GM12878 (cell line): ENCODE measurements around the gene MRPL33. TPM values are rescaled to one million over a fixed set of nuclear protein-coding genes. Genes with fewer than 3 reads are reported as not detected.

Source experiments
- ATAC-seq: fragments of 200-7000 bp; cut with Tn5 transposase; 3 replicates; pipeline ENCODE4 v1.9.1; 2020; ENCODE audit warnings: mild to moderate bottlenecking, moderate library complexity
- BruUV-seq: library from RNA; stranded (reverse); fragments of 400-500 nt; replicated peaks from 2 replicates; lab custom pipeline; 2021; lab: Mats Ljungman, UMichigan
- CTCF ChIA-PET: fragments of 300-600 bp; sonication (Branson Sonifier 250); formaldehyde crosslinking; extraction: SDS; loops from one replicate; lab custom pipeline; 2021; ENCODE audit warnings: inconsistent platforms; lab: Yijun Ruan, JAX
- POLR2A ChIA-PET: fragments of 350-600 bp; formaldehyde crosslinking; extraction: SDS; loops from one replicate; lab custom pipeline; 2021; ENCODE audit warnings: inconsistent platforms; lab: Charles Lee
- RAD21 ChIA-PET: fragments of 300-600 bp; sonication (Branson Sonifier 250); formaldehyde crosslinking; loops from one replicate; lab custom pipeline; 2023; ENCODE audit warnings: antibody characterized with exemption; ENCODE audit not compliant: unreplicated experiment; lab: Charles Lee
- SMC1A ChIA-PET: fragments of 300-600 bp; sonication (Branson Sonifier 250); formaldehyde crosslinking; loops from one replicate; lab custom pipeline; 2023; ENCODE audit not compliant: unreplicated experiment, uncharacterized antibody; lab: Charles Lee
- DNase-seq: peaks from one replicate; pipeline ENCODE4 v3.0.0-alpha.2; 2011; ENCODE audit warnings: low read depth, low spot score
- FAIRE-seq: peaks from 3 replicates; lab custom pipeline; 2011; peaks lifted over from hg19 to GRCh38; lab: Jason Lieb, UNC
- H2AFZ ChIP-seq: 2 replicates; pipeline ENCODE4 v1.6.0; 2011; ENCODE audit warnings: low read depth, low read length, control low read depth; ENCODE audit not compliant: control insufficient read depth
- H3K27ac ChIP-seq: 2 replicates; pipeline ENCODE4 v1.5.1; 2011; ENCODE audit warnings: control low read depth; ENCODE audit not compliant: control insufficient read depth, insufficient read depth
- H3K27me3 ChIP-seq, 2 experiments: replicated peaks in 1 of 2; 2 replicates each; pipeline versions ENCODE4 v1.6.0 to v1.6.1; 2011; ENCODE audit warnings: low read length in 1 of 2; ENCODE audit not compliant: control insufficient read depth in 2 of 2, insufficient read depth in 2 of 2
- H3K36me3 ChIP-seq, 2 experiments: 2 replicates each; pipeline ENCODE4 v1.5.1; 2011; ENCODE audit warnings: low read length in 1 of 2; ENCODE audit not compliant: control insufficient read depth in 2 of 2, insufficient read depth in 2 of 2
- H3K4me1 ChIP-seq: 2 replicates; pipeline ENCODE4 v1.6.1; 2011; ENCODE audit warnings: mild to moderate bottlenecking, low read length, moderate library complexity, mixed read lengths; ENCODE audit not compliant: control insufficient read depth, insufficient read depth
- H3K4me2 ChIP-seq: 2 replicates; pipeline ENCODE4 v1.6.0; 2011; ENCODE audit warnings: control low read depth; ENCODE audit not compliant: control insufficient read depth, insufficient read depth
- H3K4me3 ChIP-seq: fragments of 200-600 bp; sonication (generic); 2 replicates; pipeline ENCODE4 v1.5.1; 2016
- H3K79me2 ChIP-seq: 2 replicates; pipeline ENCODE4 v1.6.0; 2011; ENCODE audit warnings: low read length; ENCODE audit not compliant: control insufficient read depth, insufficient read depth
- H3K9ac ChIP-seq: 2 replicates; pipeline ENCODE4 v1.8.0; 2011; ENCODE audit warnings: low read length, control low read depth, mixed read lengths; ENCODE audit not compliant: control insufficient read depth, insufficient read depth
- H3K9me3 ChIP-seq: replicated peaks from 3 replicates; pipeline ENCODE4 v1.5.1; 2011; ENCODE audit warnings: mild to moderate bottlenecking, low read length; ENCODE audit not compliant: control insufficient read depth, insufficient read depth
- H4K20me1 ChIP-seq: 2 replicates; pipeline ENCODE4 v1.6.0; 2011; ENCODE audit not compliant: control insufficient read depth, insufficient read depth
- BRCA1 ChIP-seq: IDR thresholded peaks from 2 replicates; pipeline ENCODE4 v1.6.1; 2011; ENCODE audit warnings: low read depth, low read length, improper control_type of control experiment
- CBX3 ChIP-seq: fragments of 200-600 bp; sonication (generic); IDR thresholded peaks from 2 replicates; pipeline ENCODE4 v1.6.1; 2016; ENCODE audit warnings: low read depth, borderline replicate concordance
- CEBPZ ChIP-seq: fragments of 150-350 bp; IDR thresholded peaks from 2 replicates; pipeline ENCODE4 v1.6.1; 2016; ENCODE audit warnings: low read depth, low read length
- EED ChIP-seq: sonication (generic); IDR thresholded peaks from 2 replicates; pipeline ENCODE4 v1.6.1; 2016; ENCODE audit warnings: antibody characterized with exemption, low read depth
- ETV6 ChIP-seq, 2 experiments: fragments of 450-650 bp in 1 of 2; IDR thresholded peaks in 1 of 2; conservative IDR thresholded peaks in 1 of 2; 2 replicates each; pipeline ENCODE4 v1.6.1; 2014; ENCODE audit warnings: antibody characterized with exemption in 1 of 2, borderline replicate concordance in 1 of 2, low read depth in 1 of 2, mild to moderate bottlenecking in 1 of 2, moderate library complexity in 1 of 2
- NFXL1 ChIP-seq: fragments of 450-650 bp; IDR thresholded peaks from 2 replicates; pipeline ENCODE4 v1.6.1; 2017; ENCODE audit warnings: antibody characterized with exemption, mild to moderate bottlenecking, borderline replicate concordance
- SMAD5 ChIP-seq: IDR thresholded peaks from 2 replicates; pipeline ENCODE4 v1.6.1; 2016; ENCODE audit warnings: antibody characterized with exemption, low read depth
- SPI1 ChIP-seq: IDR thresholded peaks from 2 replicates; pipeline ENCODE4 v1.6.1; 2011; ENCODE audit warnings: low read depth, mild to moderate bottlenecking, low read length, moderate library complexity, borderline replicate concordance; ENCODE audit not compliant: insufficient read depth
- SREBF1 ChIP-seq: IDR thresholded peaks from 2 replicates; pipeline ENCODE4 v1.6.1; 2012; ENCODE audit warnings: mild to moderate bottlenecking, low read length
- YBX1 ChIP-seq: fragments of 450-650 bp; IDR thresholded peaks from 2 replicates; pipeline ENCODE4 v1.6.1; 2016; ENCODE audit warnings: antibody characterized with exemption
- ZBTB40 ChIP-seq: fragments of 450-650 bp; IDR thresholded peaks from 2 replicates; pipeline ENCODE4 v1.6.1; 2016; ENCODE audit warnings: mild to moderate bottlenecking, moderate library complexity, borderline replicate concordance
- ZNF217 ChIP-seq: fragments of 450-650 bp; IDR thresholded peaks from 2 replicates; pipeline ENCODE4 v1.6.1; 2017; ENCODE audit warnings: antibody characterized with exemption, mild to moderate bottlenecking
- WGBS: methylation state at CpG from one replicate; pipeline ENCODE4 v1.1.6; 2016; ENCODE audit warnings: low lambda C conversion rate; ENCODE audit not compliant: insufficient replicate concordance, insufficient coverage; ENCODE audit errors: missing lambda C conversion rate; 5-methylcytosine and 5-hydroxymethylcytosine counted together
- in situ Hi-C: fragments of 300-500 bp; cut with MboI; formaldehyde crosslinking; loops from 9 replicates; pipeline ENCODE4 v1.14.3; 2018; ENCODE audit warnings: mixed read lengths
- intact Hi-C: fragments of 100-400 bp; cut with micrococcal nuclease; formaldehyde crosslinking; loops from one replicate; pipeline ENCODE4 v1.14.2; 2022; ENCODE audit not compliant: unreplicated experiment
- polyA plus RNA-seq, 11 experiments: library from polyadenylated mRNA; depleted of rRNA in 4 of 11; unstranded in 6 of 11; stranded (reverse) in 5 of 11; fragments of >200 nt; fragmentation: Nextera tagmentation in 4 of 11; fragmentation: Illumina TruSeq in 1 of 11; extraction: Ambion mirVana in 4 of 11; extraction: Trizol in 1 of 11; gene quantifications; 1 replicate in 1 of 11; 2 replicates in 10 of 11; pipeline versions ENCODE4 v1.2.1 to v1.2.3, GENCODE V29; 2011 to 2016; ENCODE audit warnings: inconsistent platforms in 2 of 11, missing spikeins in 2 of 11, low read depth in 1 of 11
- total RNA-seq, 4 experiments: library from RNA; depleted of rRNA in 3 of 4; stranded (reverse); fragments of >200 nt in 3 of 4; fragmentation: Illumina TruSeq in 1 of 4; extraction: Trizol in 1 of 4; gene quantifications; 2 replicates each; pipeline versions ENCODE4 v1.2.1 to v1.2.3, GENCODE V29; 2013 to 2021
- TF ChIP-seq, protein P1 (sequence below): fragments of 450-650 bp; IDR thresholded peaks from 2 replicates; pipeline ENCODE4 v1.6.1; 2017; ENCODE audit warnings: antibody characterized with exemption, mild to moderate bottlenecking, moderate library complexity

Gene MRPL33
- total and polyA plus RNA-seq, 10 of the 15 experiments (the other 5 are each of a cell fraction or from before 2014, with no cell fraction given), result 50.1 to 318 (median 160) TPM

DNA sequence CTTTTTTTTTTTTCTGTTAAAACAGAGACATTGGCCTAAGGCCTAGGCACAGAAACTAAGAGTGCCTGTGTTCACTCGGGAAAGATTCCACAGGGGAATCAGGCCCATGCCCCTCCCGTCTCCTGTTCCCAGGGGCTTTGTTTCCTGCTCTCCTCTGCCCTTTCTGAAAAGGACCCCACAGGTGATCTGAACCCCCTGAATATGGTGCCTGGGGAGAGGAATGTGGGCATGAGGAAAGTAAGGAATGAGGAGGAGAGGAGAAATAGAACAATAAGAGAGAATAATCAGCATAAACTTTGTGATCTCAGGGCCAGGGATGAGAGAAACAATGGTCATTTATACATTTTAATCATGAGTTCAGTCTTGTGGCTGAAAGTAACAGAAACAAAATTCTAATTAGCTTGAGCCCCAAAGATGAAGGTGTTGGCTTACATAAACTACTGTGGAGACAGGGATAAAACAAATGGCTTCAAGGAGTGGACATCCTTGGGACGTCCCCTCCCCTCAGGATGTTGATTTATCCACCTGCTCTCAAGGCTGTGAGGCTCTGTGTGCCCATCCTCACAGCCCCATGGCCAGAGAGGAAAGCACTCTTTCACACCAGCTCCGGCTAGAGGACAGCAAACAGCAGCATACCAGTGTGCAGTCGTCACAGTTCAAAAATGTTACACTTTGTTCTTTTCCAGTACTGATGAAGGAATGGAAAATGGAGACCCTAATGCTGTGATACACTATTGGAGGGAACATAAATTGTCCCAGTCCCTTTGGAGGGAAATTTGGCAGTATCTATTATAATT, 46.4 kb upstream of the MRPL33 start:
- Histone ChIP-seq H3K9me3 (no peaks in the 10 kb centered on the region), H3K36me3 (no peaks in the 10 kb centered on the region), H3K79me2 (no peaks in the 10 kb centered on the region), H2AFZ (no peak overlapping the region), H3K27ac (no peak overlapping the region), H3K9ac (no peak overlapping the region), H3K4me1 (no peaks in the 10 kb centered on the region), H4K20me1 (no peaks in the 10 kb centered on the region), H3K4me3 (no peak overlapping the region), H3K27me3 (no peaks in the 10 kb centered on the region; a peak in 1 of 4 replicates), H3K4me2 (no peak overlapping the region)
- BruUV-seq, result no TSS peak
- in situ Hi-C loops (no loop called here), intact Hi-C loops (no loop called here)
- WGBS, result 20% methylated on average over 5 of the region's 5 CpGs
- no peak for FAIRE-seq
- ATAC-seq, result no peak
- ChIA-PET POLR2A (no interaction called here), SMC1A (no interaction called here), CTCF (interaction anchor here (0.6 to 3.6 kb wide), 5 partner anchors 12 to 767 kb away, joined by 3 to 23 read pairs (median 7); no protein-coding TSS in a partner anchor), RAD21 (no interaction called here)
- no peak for DNase-seq
- TF ChIP-seq SREBF1, result no peak
- TF ChIP-seq ZBTB40, result no peak
- TF ChIP-seq ETV6 (conservative IDR thresholded peaks at IDR 0.05 in 1 of 2, IDR thresholded peaks at IDR 0.05 in 1 of 2; ENCODE audit: borderline replicate concordance in 1 of 2, low read depth in 1 of 2), result no peak
- no peak for TF ChIP-seq CEBPZ
- no peak for TF ChIP-seq YBX1
- no peak for TF ChIP-seq NFXL1
- no peak for TF ChIP-seq SMAD5
- TF ChIP-seq CBX3, result no peak
- no peak for TF ChIP-seq ZNF217
- TF ChIP-seq BRCA1, result no peak
- no peak for TF ChIP-seq EED
- TF ChIP-seq SPI1, result no peak
- TF ChIP-seq, protein P1, sequence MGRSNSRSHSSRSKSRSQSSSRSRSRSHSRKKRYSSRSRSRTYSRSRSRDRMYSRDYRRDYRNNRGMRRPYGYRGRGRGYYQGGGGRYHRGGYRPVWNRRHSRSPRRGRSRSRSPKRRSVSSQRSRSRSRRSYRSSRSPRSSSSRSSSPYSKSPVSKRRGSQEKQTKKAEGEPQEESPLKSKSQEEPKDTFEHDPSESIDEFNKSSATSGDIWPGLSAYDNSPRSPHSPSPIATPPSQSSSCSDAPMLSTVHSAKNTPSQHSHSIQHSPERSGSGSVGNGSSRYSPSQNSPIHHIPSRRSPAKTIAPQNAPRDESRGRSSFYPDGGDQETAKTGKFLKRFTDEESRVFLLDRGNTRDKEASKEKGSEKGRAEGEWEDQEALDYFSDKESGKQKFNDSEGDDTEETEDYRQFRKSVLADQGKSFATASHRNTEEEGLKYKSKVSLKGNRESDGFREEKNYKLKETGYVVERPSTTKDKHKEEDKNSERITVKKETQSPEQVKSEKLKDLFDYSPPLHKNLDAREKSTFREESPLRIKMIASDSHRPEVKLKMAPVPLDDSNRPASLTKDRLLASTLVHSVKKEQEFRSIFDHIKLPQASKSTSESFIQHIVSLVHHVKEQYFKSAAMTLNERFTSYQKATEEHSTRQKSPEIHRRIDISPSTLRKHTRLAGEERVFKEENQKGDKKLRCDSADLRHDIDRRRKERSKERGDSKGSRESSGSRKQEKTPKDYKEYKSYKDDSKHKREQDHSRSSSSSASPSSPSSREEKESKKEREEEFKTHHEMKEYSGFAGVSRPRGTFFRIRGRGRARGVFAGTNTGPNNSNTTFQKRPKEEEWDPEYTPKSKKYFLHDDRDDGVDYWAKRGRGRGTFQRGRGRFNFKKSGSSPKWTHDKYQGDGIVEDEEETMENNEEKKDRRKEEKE, result no peak
